HepG2 (cell line): ENCODE data around the gene ETV5. TPM values are rescaled to one million over a fixed set of nuclear protein-coding genes. Genes with fewer than 3 reads are reported as not detected.

Experiments
- CHCHD3 ChIP-seq: sonication (generic); formaldehyde crosslinking; IDR thresholded peaks from 2 replicates; pipeline ENCODE4 v1.8.0; 2022; ENCODE audit warnings: mild to moderate bottlenecking, missing genetic modification reagents, moderate library complexity
- EZH2 ChIP-seq: conservative IDR thresholded peaks from 2 replicates; pipeline ENCODE4 v1.6.1; 2012; ENCODE audit warnings: mild to moderate bottlenecking, low read depth, low read length, moderate library complexity
- HHEX ChIP-seq: IDR thresholded peaks from 2 replicates; pipeline ENCODE4 v1.6.1; 2016; ENCODE audit warnings: control low read depth
- HIVEP1 ChIP-seq: sonication (generic); formaldehyde crosslinking; IDR thresholded peaks from 2 replicates; pipeline ENCODE4 v1.4.0; 2020; ENCODE audit warnings: mild to moderate bottlenecking, missing genetic modification reagents
- KLF12 ChIP-seq: sonication (generic); formaldehyde crosslinking; IDR thresholded peaks from 2 replicates; pipeline ENCODE4 v1.4.0; 2020; ENCODE audit warnings: missing genetic modification reagents, borderline replicate concordance
- MLLT10 ChIP-seq: sonication (generic); formaldehyde crosslinking; IDR thresholded peaks from 2 replicates; pipeline ENCODE4 v1.4.0; 2020; ENCODE audit warnings: missing genetic modification reagents
- NCOA1 ChIP-seq: sonication (generic); formaldehyde crosslinking; IDR thresholded peaks from 2 replicates; pipeline ENCODE4 v1.9.0; 2021; ENCODE audit warnings: missing genetic modification reagents
- PHF21A ChIP-seq: sonication (generic); formaldehyde crosslinking; IDR thresholded peaks from 2 replicates; pipeline ENCODE4 v1.5.0; 2020; ENCODE audit warnings: mild to moderate bottlenecking, missing genetic modification reagents
- RAD21 ChIP-seq: fragments of 450-650 bp; formaldehyde crosslinking; IDR thresholded peaks from 2 replicates; pipeline ENCODE4 v1.5.0; 2020; ENCODE audit warnings: mild to moderate bottlenecking
- RARG ChIP-seq: sonication (generic); formaldehyde crosslinking; IDR thresholded peaks from 2 replicates; pipeline ENCODE4 v1.4.0; 2020; ENCODE audit warnings: low read depth, mild to moderate bottlenecking, missing genetic modification reagents
- SIX4 ChIP-seq: sonication (generic); formaldehyde crosslinking; IDR thresholded peaks from 2 replicates; pipeline ENCODE4 v1.4.0; 2020; ENCODE audit warnings: missing genetic modification reagents
- SRF ChIP-seq: IDR thresholded peaks from 2 replicates; pipeline ENCODE4 v1.6.1; 2011; ENCODE audit warnings: mild to moderate bottlenecking, low read depth, low read length, moderate library complexity
- SRSF9 ChIP-seq: fragments of 200-400 bp; formaldehyde crosslinking; IDR thresholded peaks from 2 replicates; pipeline ENCODE4 v1.6.1; 2018; ENCODE audit warnings: borderline replicate concordance, mild to moderate bottlenecking, low read depth, low read length; ENCODE audit not compliant: insufficient read depth, poor library complexity, severe bottlenecking
- TAF15 ChIP-seq: fragments of 200-400 bp; formaldehyde crosslinking; IDR thresholded peaks from one replicate; pipeline ENCODE4 v1.6.1; 2018; ENCODE audit warnings: mild to moderate bottlenecking, low read depth, low read length; ENCODE audit not compliant: poor library complexity, severe bottlenecking
- TFDP1 ChIP-seq: IDR thresholded peaks from 2 replicates; pipeline ENCODE4 v1.6.1; 2016; ENCODE audit warnings: missing compliant biosample characterization, missing genetic modification reagents, borderline replicate concordance
- THYN1 ChIP-seq: sonication (generic); formaldehyde crosslinking; IDR thresholded peaks from 2 replicates; pipeline ENCODE4 v1.8.1; 2023; ENCODE audit warnings: low read depth, mild to moderate bottlenecking, moderate library complexity, missing genetic modification reagents, borderline replicate concordance
- ZFP36L2 ChIP-seq: sonication (generic); formaldehyde crosslinking; IDR thresholded peaks from 2 replicates; pipeline ENCODE4 v1.4.0; 2020; ENCODE audit warnings: missing genetic modification reagents
- ZNF34 ChIP-seq: sonication (generic); formaldehyde crosslinking; IDR thresholded peaks from 2 replicates; pipeline ENCODE4 v1.4.0; 2020; ENCODE audit warnings: mild to moderate bottlenecking, missing genetic modification reagents, borderline replicate concordance
- ZNF441 ChIP-seq: sonication (generic); formaldehyde crosslinking; IDR thresholded peaks from 2 replicates; pipeline ENCODE4 v1.7.0; 2021; ENCODE audit warnings: missing genetic modification reagents, borderline replicate concordance
- ZNF563 ChIP-seq: sonication (generic); formaldehyde crosslinking; IDR thresholded peaks from 2 replicates; pipeline ENCODE4 v1.8.0; 2022; ENCODE audit warnings: mild to moderate bottlenecking, moderate library complexity, missing genetic modification reagents
- ZNF572 ChIP-seq: sonication (generic); formaldehyde crosslinking; IDR thresholded peaks from 2 replicates; pipeline ENCODE4 v1.5.1; 2020; ENCODE audit warnings: mild to moderate bottlenecking, missing genetic modification reagents
- ZSCAN21 ChIP-seq: sonication (generic); formaldehyde crosslinking; IDR thresholded peaks from 2 replicates; pipeline ENCODE4 v1.8.0; 2022; ENCODE audit warnings: mild to moderate bottlenecking, missing genetic modification reagents, moderate library complexity, borderline replicate concordance
- polyA plus RNA-seq, 8 experiments: library from polyadenylated mRNA; depleted of rRNA in 3 of 8; stranded (reverse) in 7 of 8; unstranded in 1 of 8; fragments of >200 nt; fragmentation: Illumina TruSeq in 4 of 8; extraction: Trizol in 4 of 8; gene quantifications; 2 replicates each; pipeline versions ENCODE4 v1.2.1 to v1.2.3, GENCODE V29; 2011 to 2016; ENCODE audit warnings: low read depth in 4 of 8, missing spikeins in 1 of 8, mixed read lengths in 1 of 8; ENCODE audit not compliant: insufficient read depth in 1 of 8
- total RNA-seq, 5 experiments: library from RNA; depleted of rRNA; stranded (reverse); fragments of >200 nt; fragmentation: Illumina TruSeq; extraction: Trizol; gene quantifications; 2 replicates each; pipeline ENCODE4 v1.2.3, GENCODE V29; 2016; ENCODE audit warnings: low read depth in 1 of 5
- TF ChIP-seq, protein P1 (sequence below): sonication (generic); formaldehyde crosslinking; IDR thresholded peaks from 2 replicates; pipeline ENCODE4 v1.9.0; 2022; ENCODE audit warnings: low read depth, missing genetic modification reagents
- TF ChIP-seq, protein P2 (sequence below): sonication (generic); formaldehyde crosslinking; IDR thresholded peaks from 2 replicates; pipeline ENCODE4 v1.4.0; 2020; ENCODE audit warnings: low read depth, mild to moderate bottlenecking, missing genetic modification reagents
- TF ChIP-seq, protein P3 (sequence below): sonication (generic); formaldehyde crosslinking; IDR thresholded peaks from 2 replicates; pipeline ENCODE4 v1.4.0; 2020; ENCODE audit warnings: missing genetic modification reagents

The ETV5 gene
- total and polyA plus RNA-seq, 2 of the 13 experiments (the other 11 are each of a cell fraction or from before 2014, with no cell fraction given) = 52.9 to 57.2 TPM

GRCh38 chr3:186097663-186098451 lies 11.0 kb downstream of the ETV5 start (continued):
- no peak for TF ChIP-seq ZNF563 (CRISPR knock-in tag)
- TF ChIP-seq SRF = no peak
- 0 out of 2 replicates have a peak, but pooled peaks have one; percentile 13 for TF ChIP-seq RAD21 (CRISPR knock-in tag)
- no peak; the same call in 1 of the 2 replicates for TF ChIP-seq TFDP1 (CRISPR knock-in tag)
- no peak for TF ChIP-seq ZNF441
- TF ChIP-seq MLLT10 = no peak
- TF ChIP-seq ZNF572 (CRISPR knock-in tag) = 0 out of 2 replicates have a peak, but pooled peaks have one; percentile 44
- no peak for TF ChIP-seq TAF15
- TF ChIP-seq, protein P1, sequence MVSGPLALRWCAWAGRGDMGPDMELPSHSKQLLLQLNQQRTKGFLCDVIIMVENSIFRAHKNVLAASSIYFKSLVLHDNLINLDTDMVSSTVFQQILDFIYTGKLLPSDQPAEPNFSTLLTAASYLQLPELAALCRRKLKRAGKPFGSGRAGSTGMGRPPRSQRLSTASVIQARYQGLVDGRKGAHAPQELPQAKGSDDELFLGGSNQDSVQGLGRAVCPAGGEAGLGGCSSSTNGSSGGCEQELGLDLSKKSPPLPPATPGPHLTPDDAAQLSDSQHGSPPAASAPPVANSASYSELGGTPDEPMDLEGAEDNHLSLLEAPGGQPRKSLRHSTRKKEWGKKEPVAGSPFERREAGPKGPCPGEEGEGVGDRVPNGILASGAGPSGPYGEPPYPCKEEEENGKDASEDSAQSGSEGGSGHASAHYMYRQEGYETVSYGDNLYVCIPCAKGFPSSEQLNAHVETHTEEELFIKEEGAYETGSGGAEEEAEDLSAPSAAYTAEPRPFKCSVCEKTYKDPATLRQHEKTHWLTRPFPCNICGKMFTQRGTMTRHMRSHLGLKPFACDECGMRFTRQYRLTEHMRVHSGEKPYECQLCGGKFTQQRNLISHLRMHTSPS (CRISPR knock-in tag) = no peak
- no peak for TF ChIP-seq CHCHD3 (CRISPR knock-in tag)
- no peak for TF ChIP-seq HHEX (CRISPR knock-in tag)
- TF ChIP-seq ZFP36L2 (CRISPR knock-in tag) = no peak
- no peak for TF ChIP-seq KLF12 (CRISPR knock-in tag)
- TF ChIP-seq HIVEP1 (CRISPR knock-in tag) = no peak
- TF ChIP-seq NCOA1 (CRISPR knock-in tag) = 0 out of 2 replicates have a peak, but pooled peaks have one; percentile 64
- peak; percentile 98 for TF ChIP-seq PHF21A (CRISPR knock-in tag)
- TF ChIP-seq RARG (CRISPR knock-in tag) = no peak
- no peak for TF ChIP-seq ZNF34 (CRISPR knock-in tag)
- no peak for TF ChIP-seq SIX4 (CRISPR knock-in tag)
- no peak for TF ChIP-seq EZH2
- TF ChIP-seq, protein P2, sequence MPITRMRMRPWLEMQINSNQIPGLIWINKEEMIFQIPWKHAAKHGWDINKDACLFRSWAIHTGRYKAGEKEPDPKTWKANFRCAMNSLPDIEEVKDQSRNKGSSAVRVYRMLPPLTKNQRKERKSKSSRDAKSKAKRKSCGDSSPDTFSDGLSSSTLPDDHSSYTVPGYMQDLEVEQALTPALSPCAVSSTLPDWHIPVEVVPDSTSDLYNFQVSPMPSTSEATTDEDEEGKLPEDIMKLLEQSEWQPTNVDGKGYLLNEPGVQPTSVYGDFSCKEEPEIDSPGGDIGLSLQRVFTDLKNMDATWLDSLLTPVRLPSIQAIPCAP = no peak
- TF ChIP-seq ZSCAN21 (CRISPR knock-in tag) = peak; percentile 43; the same call in 1 of the 2 replicates
- TF ChIP-seq, protein P3, sequence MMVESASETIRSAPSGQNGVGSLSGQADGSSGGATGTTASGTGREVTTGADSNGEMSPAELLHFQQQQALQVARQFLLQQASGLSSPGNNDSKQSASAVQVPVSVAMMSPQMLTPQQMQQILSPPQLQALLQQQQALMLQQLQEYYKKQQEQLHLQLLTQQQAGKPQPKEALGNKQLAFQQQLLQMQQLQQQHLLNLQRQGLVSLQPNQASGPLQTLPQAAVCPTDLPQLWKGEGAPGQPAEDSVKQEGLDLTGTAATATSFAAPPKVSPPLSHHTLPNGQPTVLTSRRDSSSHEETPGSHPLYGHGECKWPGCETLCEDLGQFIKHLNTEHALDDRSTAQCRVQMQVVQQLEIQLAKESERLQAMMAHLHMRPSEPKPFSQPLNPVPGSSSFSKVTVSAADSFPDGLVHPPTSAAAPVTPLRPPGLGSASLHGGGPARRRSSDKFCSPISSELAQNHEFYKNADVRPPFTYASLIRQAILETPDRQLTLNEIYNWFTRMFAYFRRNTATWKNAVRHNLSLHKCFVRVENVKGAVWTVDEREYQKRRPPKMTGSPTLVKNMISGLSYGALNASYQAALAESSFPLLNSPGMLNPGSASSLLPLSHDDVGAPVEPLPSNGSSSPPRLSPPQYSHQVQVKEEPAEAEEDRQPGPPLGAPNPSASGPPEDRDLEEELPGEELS (CRISPR knock-in tag) = peak; percentile 79
- TF ChIP-seq SRSF9 = no peak
- no peak for TF ChIP-seq THYN1
